Neuron (in vitro differentiated cells): Measurements from ENCODE around the gene HCST.
"Not testable (repeated sequence)": the region's sequence is repeated elsewhere in the genome, so short reads cannot be mapped to it uniquely, and the experiment has no call there.

Experiments used
- H2AFZ ChIP-seq: one replicate; pipeline ENCODE4 v1.6.1; 2013; ENCODE audit warnings: low read depth, mild to moderate bottlenecking, inconsistent platforms, low read length, moderate library complexity
- H3K27me3 ChIP-seq: one replicate; pipeline ENCODE4 v1.6.1; 2013; ENCODE audit warnings: low read length; ENCODE audit not compliant: insufficient read depth
- H3K36me3 ChIP-seq: one replicate; pipeline ENCODE4 v1.6.1; 2013; ENCODE audit warnings: low read length; ENCODE audit not compliant: insufficient read depth
- H3K4me1 ChIP-seq: one replicate; pipeline ENCODE4 v1.6.1; 2013; ENCODE audit warnings: low read length; ENCODE audit not compliant: insufficient read depth
- H3K4me3 ChIP-seq: 2 replicates; pipeline ENCODE4 v1.5.1; 2013; ENCODE audit warnings: mild to moderate bottlenecking, low read length, moderate library complexity
- H3K9me3 ChIP-seq: one replicate; pipeline ENCODE4 v1.6.1; 2013; ENCODE audit warnings: low read length

The HCST gene

GRCh38 chr19:35888398-35888797 lies 13.9 kb upstream of the HCST start:
- Histone ChIP-seq H3K27me3 (no peaks in the 10 kb centered on the region), H2AFZ (no peak overlapping the region), H3K36me3 (peaks cover 15% of the 10 kb centered on the region), H3K4me3 (no peak overlapping the region), H3K9me3 (no peaks in the 10 kb centered on the region), H3K4me1 (no peaks in the 10 kb centered on the region)

- H3K4me3 ChIP-seq: no peak overlapping the region
- no peaks in the 10 kb centered on the region for H3K9me3 ChIP-seq
- H2AFZ ChIP-seq: no peak overlapping the region
- no peaks in the 10 kb centered on the region for H3K4me1 ChIP-seq
- peaks cover 15% of the 10 kb centered on the region for H3K36me3 ChIP-seq
- no peaks in the 10 kb centered on the region for H3K27me3 ChIP-seq
Measured at GRCh38 chr19:35889370-35890112, 12.8 kb upstream of the HCST start.

- no peak overlapping the region for H2AFZ ChIP-seq
- peaks cover 17% of the 10 kb centered on the region for H3K36me3 ChIP-seq
- H3K27me3 ChIP-seq: no peaks in the 10 kb centered on the region
- H3K4me3 ChIP-seq: no peak overlapping the region
- no peaks in the 10 kb centered on the region for H3K4me1 ChIP-seq
- H3K9me3 ChIP-seq: no peaks in the 10 kb centered on the region
Measured at GRCh38 chr19:35890113-35890650, 12.1 kb upstream of the HCST start.

- not testable (repeated sequence) for H3K9me3 ChIP-seq, H3K4me3 ChIP-seq, H3K4me1 ChIP-seq, H2AFZ ChIP-seq, H3K27me3 ChIP-seq
- peaks cover 24% of the 10 kb centered on the region for H3K36me3 ChIP-seq
Measured at GRCh38 chr19:35891819-35892218, 10.5 kb upstream of the HCST start.

GRCh38 chr19:35894342-35894741 lies 8.0 kb upstream of the HCST start:
- Histone ChIP-seq H3K4me3 (no peak overlapping the region), H2AFZ (no peak overlapping the region), H3K27me3 (no peaks in the 10 kb centered on the region), H3K4me1 (peaks cover 5% of the 10 kb centered on the region), H3K36me3 (peaks cover 17% of the 10 kb centered on the region), H3K9me3 (no peaks in the 10 kb centered on the region)

- Histone ChIP-seq H3K9me3 (no peaks in the 10 kb centered on the region), H3K4me1 (peaks cover 9% of the 10 kb centered on the region), H3K4me3 (no peak overlapping the region), H2AFZ (no peak overlapping the region), H3K36me3 (peaks cover 9% of the 10 kb centered on the region), H3K27me3 (no peaks in the 10 kb centered on the region)
Measured at GRCh38 chr19:35895911-35896642, 6.3 kb upstream of the HCST start.

- peaks cover 2% of the 10 kb centered on the region for H3K27me3 ChIP-seq
- no peak overlapping the region for H2AFZ ChIP-seq
- H3K9me3 ChIP-seq: no peaks in the 10 kb centered on the region
- H3K4me3 ChIP-seq: no peak overlapping the region
- peaks cover 9% of the 10 kb centered on the region for H3K36me3 ChIP-seq
- H3K4me1 ChIP-seq: peaks cover 12% of the 10 kb centered on the region
Measured at GRCh38 chr19:35896643-35897040, 5.7 kb upstream of the HCST start.

GRCh38 chr19:35897706-35898451 lies 4.5 kb upstream of the HCST start:
- peaks cover 12% of the 10 kb centered on the region for H3K4me1 ChIP-seq
- no peak overlapping the region for H2AFZ ChIP-seq
- H3K36me3 ChIP-seq: peaks cover 9% of the 10 kb centered on the region
- no peak overlapping the region for H3K4me3 ChIP-seq
- peaks cover 14% of the 10 kb centered on the region for H3K27me3 ChIP-seq
- H3K9me3 ChIP-seq: no peaks in the 10 kb centered on the region

GRCh38 chr19:35898499-35898809 lies 3.9 kb upstream of the HCST start:
- H3K4me1 ChIP-seq: peaks cover 12% of the 10 kb centered on the region
- H3K4me3 ChIP-seq: peak overlapping the region; percentile 63
- H3K9me3 ChIP-seq: no peaks in the 10 kb centered on the region
- H3K27me3 ChIP-seq: peaks cover 20% of the 10 kb centered on the region
- H2AFZ ChIP-seq: no peak overlapping the region
- H3K36me3 ChIP-seq: peaks cover 9% of the 10 kb centered on the region

- Histone ChIP-seq H3K27me3 (peaks cover 25% of the 10 kb centered on the region), H3K36me3 (peaks cover 9% of the 10 kb centered on the region), H3K4me1 (peaks cover 12% of the 10 kb centered on the region)
Measured at GRCh38 chr19:35899547-35900214, 2.6 kb upstream of the HCST start.

GRCh38 chr19:35901055-35901644 lies 1.2 kb upstream of the HCST start:
- H3K36me3 ChIP-seq: peaks cover under 1% of the 10 kb centered on the region
- no peak overlapping the region for H2AFZ ChIP-seq
- peaks cover 12% of the 10 kb centered on the region for H3K4me1 ChIP-seq
- H3K4me3 ChIP-seq: peak overlapping the region; percentile 63
- H3K27me3 ChIP-seq: peaks cover 30% of the 10 kb centered on the region
- no peaks in the 10 kb centered on the region for H3K9me3 ChIP-seq

More at GRCh38 chr19:35899547-35900214, 2.6 kb upstream of the HCST start:
- no peaks in the 10 kb centered on the region for H3K9me3 ChIP-seq
- H3K4me3 ChIP-seq: peak overlapping the region; percentile 63
- peak overlapping the region; percentile 87 for H2AFZ ChIP-seq

- Histone ChIP-seq H3K4me1 (peaks cover 18% of the 10 kb centered on the region), H3K9me3 (no peaks in the 10 kb centered on the region), H3K4me3 (no peak overlapping the region), H3K36me3 (no peaks in the 10 kb centered on the region), H2AFZ (no peak overlapping the region), H3K27me3 (peaks cover 32% of the 10 kb centered on the region)
Measured at GRCh38 chr19:35902870-35903475, 644 bp downstream of the HCST start.
